Activated T-helper 17 cell treated with anti-CD3 and anti-CD28 coated beads, Interleukin-2, amount 50 U/mL, for 72 hours (primary cell): Measurements from ENCODE around the gene DPF1. TPM values are rescaled to one million over a fixed set of nuclear protein-coding genes. Genes with fewer than 3 reads are reported as not detected.

Experiments used
- ATAC-seq: fragments of 150-1000 bp; cut with Tn5 transposase; replicated peaks from 2 replicates; pipeline ENCODE4 v1.10.0; 2021; ENCODE audit warnings: mild to moderate bottlenecking, moderate library complexity
- H3K27ac Mint-ChIP-seq: one replicate; pipeline ENCODE4 v1.8.0; 2022; ENCODE audit warnings: mixed read lengths
- H3K27me3 Mint-ChIP-seq: one replicate; pipeline ENCODE4 v1.8.0; 2022; ENCODE audit warnings: mixed read lengths
- H3K36me3 Mint-ChIP-seq: one replicate; pipeline ENCODE4 v1.8.0; 2022; ENCODE audit warnings: low read depth, mild to moderate bottlenecking, mixed read lengths
- H3K4me1 Mint-ChIP-seq: one replicate; pipeline ENCODE4 v1.8.0; 2022; ENCODE audit warnings: mixed read lengths
- H3K4me3 Mint-ChIP-seq: one replicate; pipeline ENCODE4 v1.8.0; 2022; ENCODE audit warnings: mild to moderate bottlenecking, mixed read lengths
- H3K9me3 Mint-ChIP-seq: one replicate; pipeline ENCODE4 v1.8.0; 2022; ENCODE audit warnings: mixed read lengths
- total RNA-seq, 2 donors: library from RNA; stranded (reverse); gene quantifications; one replicate each; pipeline ENCODE4 v1.2.3, GENCODE V29; 2022

Gene DPF1
- total RNA-seq, 2 donors from 2014 or later = 1.1 TPM; not detected in 1

GRCh38 chr19:38204728-38205127, 19.3 kb downstream of the DPF1 start:
- H3K27me3 Mint-ChIP-seq = peaks cover 2% of the 10 kb centered on the region

GRCh38 chr19:38204096-38204495, 19.9 kb downstream of the DPF1 start:
- H3K4me3 Mint-ChIP-seq = no peak overlapping the region
- no peak overlapping the region for H3K27ac Mint-ChIP-seq
- H3K36me3 Mint-ChIP-seq = peaks cover 24% of the 10 kb centered on the region
- ATAC-seq = no peak
- no peaks in the 10 kb centered on the region for H3K27me3 Mint-ChIP-seq
- H3K4me1 Mint-ChIP-seq = no peaks in the 10 kb centered on the region
- no peaks in the 10 kb centered on the region for H3K9me3 Mint-ChIP-seq

More at GRCh38 chr19:38204728-38205127, 19.3 kb downstream of the DPF1 start:
- no peak for ATAC-seq
- no peaks in the 10 kb centered on the region for H3K9me3 Mint-ChIP-seq
- no peak overlapping the region for H3K27ac Mint-ChIP-seq
- peaks cover 2% of the 10 kb centered on the region for H3K4me1 Mint-ChIP-seq
- peaks cover 26% of the 10 kb centered on the region for H3K36me3 Mint-ChIP-seq
- no peak overlapping the region for H3K4me3 Mint-ChIP-seq

GRCh38 chr19:38203197-38203596, 20.8 kb downstream of the DPF1 start:
- H3K4me1 Mint-ChIP-seq = no peaks in the 10 kb centered on the region
- H3K27me3 Mint-ChIP-seq = no peaks in the 10 kb centered on the region
- no peak overlapping the region for H3K27ac Mint-ChIP-seq
- H3K4me3 Mint-ChIP-seq = no peak overlapping the region
- H3K9me3 Mint-ChIP-seq = no peaks in the 10 kb centered on the region
- peaks cover 24% of the 10 kb centered on the region for H3K36me3 Mint-ChIP-seq
- ATAC-seq = no peak

- Mint-ChIP-seq H3K36me3 (peaks cover 24% of the 10 kb centered on the region), H3K4me3 (no peak overlapping the region), H3K27me3 (no peaks in the 10 kb centered on the region), H3K27ac (no peak overlapping the region), H3K4me1 (no peaks in the 10 kb centered on the region), H3K9me3 (no peaks in the 10 kb centered on the region)
- ATAC-seq = no peak
Measured at GRCh38 chr19:38202504-38202903, 21.5 kb downstream of the DPF1 start.

- Mint-ChIP-seq H3K4me3 (no peak overlapping the region), H3K36me3 (peaks cover 18% of the 10 kb centered on the region), H3K27me3 (no peaks in the 10 kb centered on the region), H3K27ac (no peak overlapping the region), H3K9me3 (no peaks in the 10 kb centered on the region), H3K4me1 (no peaks in the 10 kb centered on the region)
- no peak for ATAC-seq
Measured at GRCh38 chr19:38201731-38202130, 22.3 kb downstream of the DPF1 start.

GRCh38 chr19:38199340-38199739, 24.7 kb downstream of the DPF1 start:
- no peak overlapping the region for H3K27ac Mint-ChIP-seq
- ATAC-seq = no peak
- no peak overlapping the region for H3K4me3 Mint-ChIP-seq
- H3K9me3 Mint-ChIP-seq = no peaks in the 10 kb centered on the region
- H3K4me1 Mint-ChIP-seq = peaks cover 6% of the 10 kb centered on the region
- H3K27me3 Mint-ChIP-seq = no peaks in the 10 kb centered on the region
- H3K36me3 Mint-ChIP-seq = peaks cover 11% of the 10 kb centered on the region

GRCh38 chr19:38197937-38198704, 25.9 kb downstream of the DPF1 start:
- no peak for ATAC-seq
- no peaks in the 10 kb centered on the region for H3K9me3 Mint-ChIP-seq
- no peaks in the 10 kb centered on the region for H3K27me3 Mint-ChIP-seq
- H3K36me3 Mint-ChIP-seq = peaks cover 10% of the 10 kb centered on the region
- no peak overlapping the region for H3K4me3 Mint-ChIP-seq
- H3K27ac Mint-ChIP-seq = no peak overlapping the region
- H3K4me1 Mint-ChIP-seq = peaks cover 6% of the 10 kb centered on the region

- ATAC-seq = no peak
- Mint-ChIP-seq H3K27me3 (no peaks in the 10 kb centered on the region), H3K27ac (no peak overlapping the region), H3K4me3 (no peak overlapping the region), H3K36me3 (peaks cover 5% of the 10 kb centered on the region), H3K9me3 (no peaks in the 10 kb centered on the region), H3K4me1 (peaks cover 6% of the 10 kb centered on the region)
Measured at GRCh38 chr19:38196948-38197656, 26.9 kb downstream of the DPF1 start.

- H3K27me3 Mint-ChIP-seq = no peaks in the 10 kb centered on the region
- peaks cover 5% of the 10 kb centered on the region for H3K36me3 Mint-ChIP-seq
- H3K9me3 Mint-ChIP-seq = no peaks in the 10 kb centered on the region
- H3K27ac Mint-ChIP-seq = no peak overlapping the region
- peaks cover 6% of the 10 kb centered on the region for H3K4me1 Mint-ChIP-seq
- ATAC-seq = no peak
- H3K4me3 Mint-ChIP-seq = no peak overlapping the region
Measured at GRCh38 chr19:38196245-38196837, 27.7 kb downstream of the DPF1 start.

- peaks cover 5% of the 10 kb centered on the region for H3K36me3 Mint-ChIP-seq
- H3K27me3 Mint-ChIP-seq = no peaks in the 10 kb centered on the region
- H3K4me3 Mint-ChIP-seq = no peak overlapping the region
- no peak overlapping the region for H3K27ac Mint-ChIP-seq
- peaks cover 6% of the 10 kb centered on the region for H3K4me1 Mint-ChIP-seq
- ATAC-seq = no peak
- H3K9me3 Mint-ChIP-seq = no peaks in the 10 kb centered on the region
Measured at GRCh38 chr19:38195237-38195636, 28.8 kb downstream of the DPF1 start.

GRCh38 chr19:38194061-38194701, 29.8 kb downstream of the DPF1 start:
- Mint-ChIP-seq H3K36me3 (peaks cover 5% of the 10 kb centered on the region), H3K4me1 (peaks cover 12% of the 10 kb centered on the region), H3K27me3 (no peaks in the 10 kb centered on the region), H3K9me3 (no peaks in the 10 kb centered on the region), H3K27ac (no peak overlapping the region), H3K4me3 (no peak overlapping the region)
- ATAC-seq = no peak

GRCh38 chr19:38193445-38193844, 30.6 kb downstream of the DPF1 start:
- no peak overlapping the region for H3K4me3 Mint-ChIP-seq
- H3K9me3 Mint-ChIP-seq = no peaks in the 10 kb centered on the region
- no peak overlapping the region for H3K27ac Mint-ChIP-seq

GRCh38 chr19:38191747-38192146, 32.3 kb downstream of the DPF1 start:
- Mint-ChIP-seq H3K27me3 (no peaks in the 10 kb centered on the region), H3K4me3 (no peak overlapping the region), H3K9me3 (no peaks in the 10 kb centered on the region), H3K4me1 (peaks cover 12% of the 10 kb centered on the region), H3K27ac (no peak overlapping the region), H3K36me3 (peaks cover 5% of the 10 kb centered on the region)
- no peak for ATAC-seq

More at GRCh38 chr19:38193445-38193844, 30.6 kb downstream of the DPF1 start:
- Mint-ChIP-seq H3K27me3 (no peaks in the 10 kb centered on the region), H3K36me3 (peaks cover 5% of the 10 kb centered on the region), H3K4me1 (peaks cover 12% of the 10 kb centered on the region)
- no peak for ATAC-seq

GRCh38 chr19:38190793-38191192, 33.2 kb downstream of the DPF1 start:
- Mint-ChIP-seq H3K27me3 (no peaks in the 10 kb centered on the region), H3K4me1 (peaks cover 5% of the 10 kb centered on the region), H3K36me3 (peaks cover 5% of the 10 kb centered on the region), H3K9me3 (no peaks in the 10 kb centered on the region), H3K4me3 (no peak overlapping the region), H3K27ac (no peak overlapping the region)
- ATAC-seq = no peak
